ENCODE data around the gene HBG1.
"Not testable (repeated sequence)": the region's sequence is repeated elsewhere in the genome, so short reads cannot be mapped to it uniquely, and the experiment has no call there.

Gene HBG1

DNA sequence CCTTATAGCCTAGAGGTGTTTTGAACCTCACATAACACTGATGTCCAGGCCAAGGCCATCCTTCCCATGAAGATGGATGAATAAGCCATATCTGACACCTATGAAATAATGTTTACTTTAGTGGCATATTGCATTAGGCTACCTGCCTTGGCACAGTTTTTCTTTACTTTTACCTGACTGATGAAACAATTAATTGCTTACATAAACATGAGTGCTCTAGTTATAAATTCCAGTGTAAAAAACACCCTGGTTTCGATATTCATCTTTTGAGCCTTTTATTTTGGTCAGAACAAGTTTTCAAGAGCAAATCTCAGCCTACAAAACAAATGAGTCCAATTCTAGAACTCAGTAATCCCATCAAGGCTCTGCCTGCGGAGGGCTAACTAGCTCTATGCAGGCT lies 27.0 kb upstream of the HBG1 start:
- no peak for DNase-seq

DNA sequence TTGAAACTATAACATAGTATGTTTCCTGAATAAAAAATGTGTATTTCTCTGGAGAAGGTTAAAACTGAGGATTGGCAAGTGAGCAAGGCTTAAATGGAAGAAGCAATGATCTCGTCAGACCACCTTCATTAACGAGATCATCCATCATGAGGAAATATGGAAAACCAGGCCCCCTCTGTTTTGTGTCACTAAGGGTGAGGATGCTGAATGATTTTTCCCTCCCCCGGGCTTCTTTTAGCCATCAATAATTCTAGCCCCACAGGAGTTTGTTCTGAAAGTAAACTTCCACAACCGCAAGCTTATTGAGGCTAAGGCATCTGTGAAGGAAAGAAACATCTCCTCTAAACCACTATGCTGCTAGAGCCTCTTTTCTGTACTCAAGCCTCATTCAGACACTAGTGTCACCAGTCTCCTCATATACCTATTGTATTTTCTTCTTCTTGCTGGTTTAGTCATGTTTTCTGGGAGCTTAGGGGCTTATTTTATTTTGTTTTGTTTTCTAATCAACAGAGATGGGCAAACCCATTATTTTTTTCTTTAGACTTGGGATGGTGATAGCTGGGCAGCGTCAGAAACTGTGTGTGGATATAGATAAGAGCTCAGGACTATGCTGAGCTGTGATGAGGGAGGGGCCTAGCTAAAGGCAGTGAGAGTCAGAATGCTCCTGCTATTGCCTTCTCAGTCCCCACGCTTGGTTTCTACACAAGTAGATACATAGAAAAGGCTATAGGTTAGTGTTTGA lies 25.9 kb upstream of the HBG1 start:
- no peak for DNase-seq

- DNase-seq = no peak
Observed at GRCh38 chr11:5274395-5274794, 24.7 kb upstream of the HBG1 start.

- DNase-seq = no peak
Observed at GRCh38 chr11:5272395-5273017, 22.8 kb upstream of the HBG1 start.

GRCh38 chr11:5269715-5270147 lies 20.1 kb upstream of the HBG1 start, which contains the start of gene HBE1:
Gene HBE1 (minus strand): TSS chr11:5269945. CDS start chr11:5269890, 55 bp downstream.
- no peak for DNase-seq

GRCh38 chr11:5267033-5267563 lies 17.4 kb upstream of the HBG1 start:
- DNase-seq = no peak

GRCh38 chr11:5266609-5267008 lies 17.0 kb upstream of the HBG1 start:
- DNase-seq = no peak

DNA sequence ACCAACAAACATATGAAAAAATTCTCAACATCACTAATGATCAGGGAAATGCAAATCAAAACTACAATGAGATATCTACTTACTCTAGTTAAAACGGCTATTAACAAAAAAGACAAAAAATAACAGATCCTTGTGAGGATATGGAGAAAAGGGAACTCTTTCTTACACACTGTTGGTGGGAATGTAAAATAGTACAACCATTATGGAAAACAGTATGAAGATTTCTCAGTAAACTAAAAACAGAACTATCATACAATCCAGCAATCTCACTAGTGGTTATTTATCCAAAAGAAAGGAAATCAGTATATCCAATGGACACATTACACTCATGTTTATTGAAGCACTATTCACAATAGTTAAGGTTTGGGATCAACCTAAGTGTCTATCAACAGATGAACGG lies 16.2 kb upstream of the HBG1 start:
- no peak for DNase-seq

GRCh38 chr11:5258543-5259262 lies 9.0 kb upstream of the HBG1 start:
- DNase-seq = no peak

- no peak for DNase-seq
Observed at GRCh38 chr11:5257296-5257695, 7.6 kb upstream of the HBG1 start.

DNA sequence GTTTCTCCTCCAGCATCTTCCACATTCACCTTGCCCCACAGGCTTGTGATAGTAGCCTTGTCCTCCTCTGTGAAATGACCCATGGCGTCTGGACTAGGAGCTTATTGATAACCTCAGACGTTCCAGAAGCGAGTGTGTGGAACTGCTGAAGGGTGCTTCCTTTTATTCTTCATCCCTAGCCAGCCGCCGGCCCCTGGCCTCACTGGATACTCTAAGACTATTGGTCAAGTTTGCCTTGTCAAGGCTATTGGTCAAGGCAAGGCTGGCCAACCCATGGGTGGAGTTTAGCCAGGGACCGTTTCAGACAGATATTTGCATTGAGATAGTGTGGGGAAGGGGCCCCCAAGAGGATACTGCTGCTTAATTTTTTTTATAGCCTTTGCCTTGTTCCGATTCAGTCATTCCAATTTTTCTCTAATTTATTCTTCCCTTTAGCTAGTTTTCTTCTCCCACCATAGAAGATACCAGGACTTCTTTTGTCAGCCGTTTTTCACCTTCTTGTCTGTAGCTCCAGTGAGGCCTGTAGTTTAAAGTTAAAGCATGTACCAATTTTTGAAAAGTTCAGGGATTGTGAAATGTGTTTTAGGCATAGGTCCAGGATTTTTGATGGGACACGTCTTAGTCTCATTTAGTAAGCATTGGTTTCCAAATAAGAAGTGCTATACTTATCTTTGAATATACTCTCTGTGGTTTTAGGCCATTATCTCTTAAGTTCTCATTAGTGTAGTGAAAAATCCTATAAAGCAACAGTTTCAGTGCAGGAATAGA lies 5.2 kb upstream of the HBG1 start, which contains the start of gene HBG2:
TSS of gene HBG2 (minus strand) at position 136 of the 768 bp plus-strand sequence. CDS start at position 83, 53 bp downstream.
- not testable (repeated sequence) for DNase-seq

- not testable (repeated sequence) for DNase-seq
Observed at GRCh38 chr11:5254023-5254422, 4.4 kb upstream of the HBG1 start.

DNA sequence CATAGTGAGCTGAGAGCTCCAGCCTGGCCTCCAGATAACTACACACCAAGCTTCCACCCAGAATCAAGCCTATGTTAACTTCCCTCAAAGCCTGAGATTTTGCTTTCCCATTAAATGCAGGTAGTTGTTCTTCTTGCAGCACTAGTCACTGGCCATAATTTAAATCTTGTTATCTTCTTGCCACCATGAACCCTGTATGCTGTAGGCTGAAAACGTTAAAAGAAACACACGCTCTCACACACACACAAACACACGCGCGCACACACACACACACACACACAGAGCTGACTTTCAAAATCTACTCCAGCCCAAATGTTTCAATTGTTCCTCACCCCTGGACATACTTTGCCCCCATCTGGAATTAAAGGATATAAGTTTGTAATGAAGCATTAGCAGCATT lies 3.8 kb upstream of the HBG1 start:
- DNase-seq = not testable (repeated sequence)

DNA sequence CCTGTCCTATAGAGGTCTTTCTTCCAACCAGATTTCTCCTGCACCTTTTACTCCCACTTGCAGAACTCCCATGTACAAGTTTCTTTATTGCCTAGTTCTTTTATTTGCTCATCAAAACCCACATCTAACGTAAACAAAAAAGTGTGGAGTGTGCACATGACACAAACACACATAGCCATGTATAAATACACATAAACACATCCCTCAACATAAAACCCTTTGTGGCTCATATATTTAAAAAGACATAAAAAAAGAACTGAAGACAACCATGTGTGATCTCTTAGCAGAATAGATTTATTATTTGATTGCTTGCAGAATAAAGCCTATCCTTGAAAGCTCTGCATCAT lies 3.2 kb upstream of the HBG1 start:
- DNase-seq = no peak

DNA sequence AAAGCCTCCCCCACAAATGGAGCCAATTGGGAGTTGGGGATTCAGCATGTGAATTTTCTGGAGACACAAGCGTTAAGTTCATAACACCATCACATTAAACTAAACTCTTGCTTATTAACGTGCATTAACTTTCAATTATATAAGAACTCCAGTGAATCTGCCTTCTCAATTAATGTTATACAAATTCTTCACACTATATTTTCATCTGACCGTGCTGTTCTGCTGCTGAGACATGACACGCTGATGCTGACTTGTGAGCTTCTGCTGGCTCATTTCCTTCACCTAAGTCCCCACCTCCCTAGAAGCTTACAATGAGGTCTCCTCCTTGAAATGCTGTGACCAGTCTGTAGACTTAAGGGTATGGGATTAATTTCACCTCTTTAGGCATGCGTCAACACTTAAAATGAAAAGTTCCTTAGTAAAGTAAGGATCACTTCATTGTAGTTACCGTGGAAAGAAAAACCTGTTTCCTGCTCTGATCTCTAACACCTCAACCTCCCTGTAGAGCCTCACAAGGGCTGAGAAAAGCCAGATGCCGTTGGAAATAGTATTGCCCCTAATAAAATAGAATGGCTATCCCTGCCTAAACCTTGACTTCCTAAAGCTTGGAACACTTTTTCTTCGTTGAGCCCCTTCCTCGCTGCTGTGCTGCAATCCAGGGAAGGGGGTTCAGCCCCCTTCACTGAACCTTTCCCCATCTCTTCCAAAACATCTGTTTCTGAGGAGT lies 2.7 kb upstream of the HBG1 start:
- no peak for DNase-seq

GRCh38 chr11:5251746-5252145 lies 2.1 kb upstream of the HBG1 start:
- no peak for DNase-seq

GRCh38 chr11:5250543-5251204 lies 1.0 kb upstream of the HBG1 start:
- no peak for DNase-seq

GRCh38 chr11:5248498-5248897 lies 1.2 kb downstream of the HBG1 start:
- DNase-seq = not testable (repeated sequence)

GRCh38 chr11:5247472-5248192 lies 2.0 kb downstream of the HBG1 start:
- DNase-seq = no peak

DNA sequence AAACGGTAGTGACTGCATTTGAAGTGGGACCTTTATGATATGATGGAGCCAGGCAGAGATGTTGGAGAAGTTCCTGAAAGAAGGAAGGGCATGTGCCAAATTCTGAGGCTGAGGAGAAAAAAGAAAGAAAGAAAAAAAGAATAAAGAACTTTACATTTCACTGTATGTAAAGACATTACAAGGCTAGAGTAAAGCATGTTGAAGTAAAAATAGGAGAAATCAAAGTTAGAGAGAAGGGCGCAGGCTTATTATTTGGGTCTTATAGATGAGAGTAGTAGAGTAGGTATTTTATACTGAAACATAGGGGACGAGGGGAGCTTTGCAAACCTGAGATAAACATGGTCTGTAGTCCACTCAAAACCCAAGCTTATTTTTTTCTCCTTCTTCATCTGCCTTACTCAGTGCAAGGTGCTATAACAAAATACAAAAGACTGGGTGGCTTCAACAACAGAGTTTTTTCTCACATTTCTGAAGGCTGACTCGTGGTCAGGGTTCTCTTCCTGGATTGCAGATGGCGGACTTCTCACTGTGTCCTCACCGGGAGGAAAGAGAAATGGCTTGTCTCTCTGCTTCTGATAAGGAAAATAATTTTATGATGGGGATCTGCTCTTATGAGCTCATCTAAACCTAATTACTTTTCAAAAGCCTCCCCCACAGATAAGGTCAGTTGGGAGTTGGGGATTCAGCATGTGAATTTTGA lies 2.7 kb downstream of the HBG1 start:
- DNase-seq = no peak

Data from central memory CD4-positive, alpha-beta T cell (primary cell).